ENCODE measurements around the gene HDAC8.

DNA sequence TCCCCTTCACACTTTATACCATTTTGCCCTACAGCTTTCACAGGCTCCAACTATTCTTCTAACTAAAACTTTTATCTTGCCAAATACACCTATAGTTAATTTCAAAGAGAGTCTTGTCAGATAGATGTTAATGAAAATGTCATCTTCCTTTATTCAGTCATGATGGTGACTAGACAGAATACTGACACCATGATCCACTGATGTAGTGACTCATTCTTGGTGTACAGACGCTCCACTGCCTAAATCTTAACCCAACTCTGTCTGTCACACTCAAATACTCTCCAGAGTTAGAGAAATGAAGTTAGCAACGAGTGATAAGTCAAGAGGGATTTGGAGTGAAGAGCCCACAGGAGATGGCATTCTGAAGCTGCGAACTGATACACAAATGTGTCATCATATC is 32.1 kb upstream of the HDAC8 start:
- TF ChIP-seq, protein P1, sequence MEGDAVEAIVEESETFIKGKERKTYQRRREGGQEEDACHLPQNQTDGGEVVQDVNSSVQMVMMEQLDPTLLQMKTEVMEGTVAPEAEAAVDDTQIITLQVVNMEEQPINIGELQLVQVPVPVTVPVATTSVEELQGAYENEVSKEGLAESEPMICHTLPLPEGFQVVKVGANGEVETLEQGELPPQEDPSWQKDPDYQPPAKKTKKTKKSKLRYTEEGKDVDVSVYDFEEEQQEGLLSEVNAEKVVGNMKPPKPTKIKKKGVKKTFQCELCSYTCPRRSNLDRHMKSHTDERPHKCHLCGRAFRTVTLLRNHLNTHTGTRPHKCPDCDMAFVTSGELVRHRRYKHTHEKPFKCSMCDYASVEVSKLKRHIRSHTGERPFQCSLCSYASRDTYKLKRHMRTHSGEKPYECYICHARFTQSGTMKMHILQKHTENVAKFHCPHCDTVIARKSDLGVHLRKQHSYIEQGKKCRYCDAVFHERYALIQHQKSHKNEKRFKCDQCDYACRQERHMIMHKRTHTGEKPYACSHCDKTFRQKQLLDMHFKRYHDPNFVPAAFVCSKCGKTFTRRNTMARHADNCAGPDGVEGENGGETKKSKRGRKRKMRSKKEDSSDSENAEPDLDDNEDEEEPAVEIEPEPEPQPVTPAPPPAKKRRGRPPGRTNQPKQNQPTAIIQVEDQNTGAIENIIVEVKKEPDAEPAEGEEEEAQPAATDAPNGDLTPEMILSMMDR (IDR thresholded peaks at IDR 0.05; ENCODE audit: low read length) = no peak
- TF ChIP-seq EZH2phosphoT487 (IDR thresholded peaks at IDR 0.05; ENCODE audit: low read length) (no peak), EZH2 (optimal IDR thresholded peaks at IDR 0.05; ENCODE audit: low read depth, low read length) (no peak)
